Measurements from ENCODE around the gene TMPRSS11A.

DNA sequence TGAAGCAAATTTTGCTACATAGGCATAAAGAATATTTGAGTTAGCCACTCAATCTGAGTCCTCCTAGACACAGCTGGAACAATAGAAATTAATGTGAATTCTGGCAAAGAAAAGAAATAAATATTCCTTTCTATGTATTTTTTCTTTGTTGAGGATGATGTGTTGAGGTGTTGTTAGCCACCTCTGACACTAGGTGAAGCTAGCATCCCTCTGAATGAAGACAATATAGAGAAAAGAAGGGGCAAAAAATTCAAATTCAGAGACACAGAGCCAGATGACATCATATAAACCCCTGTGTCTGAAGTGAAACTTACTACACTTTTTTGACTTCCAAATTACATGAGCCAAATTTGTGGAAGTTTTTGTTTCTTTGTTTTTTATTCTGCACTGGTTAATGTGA, 44.9 kb downstream of the TMPRSS11A start:
- TF ChIP-seq, protein P1, sequence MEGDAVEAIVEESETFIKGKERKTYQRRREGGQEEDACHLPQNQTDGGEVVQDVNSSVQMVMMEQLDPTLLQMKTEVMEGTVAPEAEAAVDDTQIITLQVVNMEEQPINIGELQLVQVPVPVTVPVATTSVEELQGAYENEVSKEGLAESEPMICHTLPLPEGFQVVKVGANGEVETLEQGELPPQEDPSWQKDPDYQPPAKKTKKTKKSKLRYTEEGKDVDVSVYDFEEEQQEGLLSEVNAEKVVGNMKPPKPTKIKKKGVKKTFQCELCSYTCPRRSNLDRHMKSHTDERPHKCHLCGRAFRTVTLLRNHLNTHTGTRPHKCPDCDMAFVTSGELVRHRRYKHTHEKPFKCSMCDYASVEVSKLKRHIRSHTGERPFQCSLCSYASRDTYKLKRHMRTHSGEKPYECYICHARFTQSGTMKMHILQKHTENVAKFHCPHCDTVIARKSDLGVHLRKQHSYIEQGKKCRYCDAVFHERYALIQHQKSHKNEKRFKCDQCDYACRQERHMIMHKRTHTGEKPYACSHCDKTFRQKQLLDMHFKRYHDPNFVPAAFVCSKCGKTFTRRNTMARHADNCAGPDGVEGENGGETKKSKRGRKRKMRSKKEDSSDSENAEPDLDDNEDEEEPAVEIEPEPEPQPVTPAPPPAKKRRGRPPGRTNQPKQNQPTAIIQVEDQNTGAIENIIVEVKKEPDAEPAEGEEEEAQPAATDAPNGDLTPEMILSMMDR (IDR thresholded peaks at IDR 0.05), result no peak
- no peak for TF ChIP-seq POLR2A (IDR thresholded peaks at IDR 0.05)
